ENCODE results near the gene WFIKKN1. TPM values are rescaled to one million over a fixed set of nuclear protein-coding genes. Genes with fewer than 3 reads are reported as not detected.

Gene WFIKKN1
- total and polyA plus RNA-seq, 2 of the 13 experiments (the other 11 are each of a cell fraction or from before 2014, with no cell fraction given): 1.7 to 4.9 TPM

DNA sequence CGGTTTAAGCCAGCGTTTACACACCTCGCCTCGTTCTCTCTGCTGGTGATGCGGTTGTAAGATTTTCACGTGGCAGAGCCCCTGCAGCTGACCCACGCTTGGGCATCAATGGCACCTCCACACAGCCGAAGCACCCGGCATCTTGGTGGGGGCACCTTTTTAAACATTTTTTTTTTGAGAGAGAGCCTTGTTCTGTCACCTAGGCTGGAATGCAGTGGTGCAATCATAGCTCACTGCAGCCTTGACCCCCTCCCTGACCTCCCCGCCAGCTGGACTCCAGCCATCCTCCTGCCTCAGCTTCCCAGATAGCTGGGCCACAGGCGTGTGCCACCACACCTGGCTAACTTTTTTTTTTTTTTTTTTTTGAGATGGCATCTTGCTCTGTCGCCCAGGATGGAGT, 23.2 kb downstream of the WFIKKN1 start (continued):
- TF ChIP-seq ZNF33B (CRISPR knock-in tag; IDR thresholded peaks at IDR 0.05): no peak
- no peak for TF ChIP-seq MLXIP (CRISPR knock-in tag; IDR thresholded peaks at IDR 0.05; ENCODE audit: borderline replicate concordance)
- TF ChIP-seq ZFP41 (CRISPR knock-in tag; IDR thresholded peaks at IDR 0.05; ENCODE audit: borderline replicate concordance): no peak
- TF ChIP-seq, protein P1, sequence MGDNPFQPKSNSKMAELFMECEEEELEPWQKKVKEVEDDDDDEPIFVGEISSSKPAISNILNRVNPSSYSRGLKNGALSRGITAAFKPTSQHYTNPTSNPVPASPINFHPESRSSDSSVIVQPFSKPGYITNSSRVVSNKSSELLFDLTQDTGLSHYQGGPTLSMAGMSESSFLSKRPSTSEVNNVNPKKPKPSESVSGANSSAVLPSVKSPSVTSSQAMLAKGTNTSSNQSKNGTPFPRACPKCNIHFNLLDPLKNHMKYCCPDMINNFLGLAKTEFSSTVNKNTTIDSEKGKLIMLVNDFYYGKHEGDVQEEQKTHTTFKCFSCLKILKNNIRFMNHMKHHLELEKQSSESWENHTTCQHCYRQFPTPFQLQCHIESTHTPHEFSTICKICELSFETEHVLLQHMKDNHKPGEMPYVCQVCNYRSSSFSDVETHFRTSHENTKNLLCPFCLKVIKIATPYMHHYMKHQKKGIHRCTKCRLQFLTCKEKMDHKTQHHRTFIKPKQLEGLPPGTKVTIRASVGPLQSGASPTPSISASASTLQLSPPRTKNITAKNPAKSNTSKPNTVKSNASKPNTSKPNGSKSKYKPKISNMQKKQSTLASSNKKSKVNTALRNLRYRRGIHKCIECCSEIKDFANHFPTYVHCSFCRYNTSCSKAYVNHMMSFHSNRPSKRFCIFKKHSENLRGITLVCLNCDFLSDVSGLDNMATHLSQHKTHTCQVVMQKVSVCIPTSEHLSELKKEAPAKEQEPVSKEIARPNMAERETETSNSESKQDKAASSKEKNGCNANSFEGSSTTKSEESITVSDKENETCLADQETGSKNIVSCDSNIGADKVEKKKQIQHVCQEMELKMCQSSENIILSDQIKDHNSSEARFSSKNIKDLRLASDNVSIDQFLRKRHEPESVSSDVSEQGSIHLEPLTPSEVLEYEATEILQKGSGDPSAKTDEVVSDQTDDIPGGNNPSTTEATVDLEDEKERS (CRISPR knock-in tag; IDR thresholded peaks at IDR 0.05): 0 out of 2 replicates have a peak, but pooled peaks have one; percentile 48
- TF ChIP-seq SOX6 (IDR thresholded peaks at IDR 0.05): no peak
- 0 out of 2 replicates have a peak, but pooled peaks have one; percentile 28 for TF ChIP-seq SOX6 (CRISPR knock-in tag; IDR thresholded peaks at IDR 0.05)
- no peak for TF ChIP-seq CENPX (CRISPR knock-in tag; IDR thresholded peaks at IDR 0.05)
- TF ChIP-seq ZNF484 (CRISPR knock-in tag; IDR thresholded peaks at IDR 0.05; ENCODE audit: borderline replicate concordance, low read depth): no peak
- TF ChIP-seq, protein P2, sequence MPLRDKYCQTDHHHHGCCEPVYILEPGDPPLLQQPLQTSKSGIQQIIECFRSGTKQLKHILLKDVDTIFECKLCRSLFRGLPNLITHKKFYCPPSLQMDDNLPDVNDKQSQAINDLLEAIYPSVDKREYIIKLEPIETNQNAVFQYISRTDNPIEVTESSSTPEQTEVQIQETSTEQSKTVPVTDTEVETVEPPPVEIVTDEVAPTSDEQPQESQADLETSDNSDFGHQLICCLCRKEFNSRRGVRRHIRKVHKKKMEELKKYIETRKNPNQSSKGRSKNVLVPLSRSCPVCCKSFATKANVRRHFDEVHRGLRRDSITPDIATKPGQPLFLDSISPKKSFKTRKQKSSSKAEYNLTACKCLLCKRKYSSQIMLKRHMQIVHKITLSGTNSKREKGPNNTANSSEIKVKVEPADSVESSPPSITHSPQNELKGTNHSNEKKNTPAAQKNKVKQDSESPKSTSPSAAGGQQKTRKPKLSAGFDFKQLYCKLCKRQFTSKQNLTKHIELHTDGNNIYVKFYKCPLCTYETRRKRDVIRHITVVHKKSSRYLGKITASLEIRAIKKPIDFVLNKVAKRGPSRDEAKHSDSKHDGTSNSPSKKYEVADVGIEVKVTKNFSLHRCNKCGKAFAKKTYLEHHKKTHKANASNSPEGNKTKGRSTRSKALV (CRISPR knock-in tag; IDR thresholded peaks at IDR 0.05): 0 out of 2 replicates have a peak, but pooled peaks have one; percentile 31
- TF ChIP-seq, protein P3, sequence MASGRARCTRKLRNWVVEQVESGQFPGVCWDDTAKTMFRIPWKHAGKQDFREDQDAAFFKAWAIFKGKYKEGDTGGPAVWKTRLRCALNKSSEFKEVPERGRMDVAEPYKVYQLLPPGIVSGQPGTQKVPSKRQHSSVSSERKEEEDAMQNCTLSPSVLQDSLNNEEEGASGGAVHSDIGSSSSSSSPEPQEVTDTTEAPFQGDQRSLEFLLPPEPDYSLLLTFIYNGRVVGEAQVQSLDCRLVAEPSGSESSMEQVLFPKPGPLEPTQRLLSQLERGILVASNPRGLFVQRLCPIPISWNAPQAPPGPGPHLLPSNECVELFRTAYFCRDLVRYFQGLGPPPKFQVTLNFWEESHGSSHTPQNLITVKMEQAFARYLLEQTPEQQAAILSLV (CRISPR knock-in tag; IDR thresholded peaks at IDR 0.05; ENCODE audit: borderline replicate concordance): no peak
- TF ChIP-seq SALL1 (CRISPR knock-in tag; IDR thresholded peaks at IDR 0.05): 0 out of 2 replicates have a peak, but pooled peaks have one; percentile 23
- TF ChIP-seq ZSCAN31 (CRISPR knock-in tag; IDR thresholded peaks at IDR 0.05; ENCODE audit: low read depth): no peak
- no peak for TF ChIP-seq JUND (CRISPR knock-in tag; IDR thresholded peaks at IDR 0.05)
- TF ChIP-seq, protein P4, sequence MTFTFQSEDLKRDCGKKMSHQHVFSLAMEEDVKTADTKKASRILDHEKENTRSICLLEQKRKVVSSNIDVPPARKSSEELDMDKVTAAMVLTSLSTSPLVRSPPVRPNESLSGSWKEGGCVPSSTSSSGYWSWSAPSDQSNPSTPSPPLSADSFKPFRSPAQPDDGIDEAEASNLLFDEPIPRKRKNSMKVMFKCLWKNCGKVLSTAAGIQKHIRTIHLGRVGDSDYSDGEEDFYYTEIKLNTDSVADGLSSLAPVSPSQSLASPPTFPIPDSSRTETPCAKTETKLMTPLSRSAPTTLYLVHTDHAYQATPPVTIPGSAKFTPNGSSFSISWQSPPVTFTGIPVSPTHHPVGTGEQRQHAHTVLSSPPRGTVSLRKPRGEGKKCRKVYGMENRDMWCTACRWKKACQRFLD (CRISPR knock-in tag; IDR thresholded peaks at IDR 0.05; ENCODE audit: borderline replicate concordance): no peak
- TF ChIP-seq U2AF2 (IDR thresholded peaks at IDR 0.05; ENCODE audit: low read depth, low read length): no peak
- no peak for TF ChIP-seq ZSCAN20 (CRISPR knock-in tag; IDR thresholded peaks at IDR 0.05; ENCODE audit: borderline replicate concordance)
